Measurements from ENCODE around the gene TPP1. TPM values are rescaled to one million over a fixed set of nuclear protein-coding genes. Genes with fewer than 3 reads are reported as not detected.

The TPP1 gene
- total RNA-seq, 4 donors from 2014 or later = 56.1 to 126 (median 81.9) TPM

DNA sequence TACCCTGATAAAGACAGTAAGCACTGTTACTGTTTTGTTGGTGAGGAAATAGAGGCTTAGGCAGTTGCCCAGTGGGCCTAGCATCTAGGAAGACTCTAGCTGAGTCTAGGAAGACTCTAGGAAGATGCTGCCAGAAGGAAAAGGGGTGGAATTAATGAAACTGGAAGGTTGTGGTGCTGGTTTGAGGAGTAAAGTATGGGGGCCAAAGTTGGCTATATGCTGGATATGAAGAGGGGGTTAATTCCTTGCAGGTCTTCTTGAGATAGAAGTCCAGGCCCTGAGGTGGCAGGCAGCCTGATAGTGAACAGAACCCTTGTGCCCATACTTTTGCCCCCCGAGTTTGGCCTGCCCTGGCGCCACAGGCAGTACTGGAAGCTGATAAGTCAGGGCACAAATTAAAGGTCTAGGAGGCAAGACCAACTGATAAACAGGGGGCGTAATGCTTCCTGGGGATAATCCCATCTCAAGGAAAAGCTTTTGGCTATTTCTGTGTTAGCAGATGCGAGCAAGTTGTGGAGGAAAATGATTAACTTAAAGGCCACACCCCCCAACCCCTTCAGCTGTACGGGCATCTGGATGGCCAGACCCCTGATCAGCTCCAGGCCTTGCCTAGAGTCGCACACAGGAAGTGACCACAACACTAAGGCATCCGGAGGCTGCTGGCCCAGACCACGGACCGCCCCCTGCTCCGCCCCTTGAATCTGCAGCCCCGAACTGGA is 12.6 kb downstream of the TPP1 start:
- Histone ChIP-seq H3K36me3 (peaks cover 31% of the 10 kb centered on the region), H3K27ac (peak overlapping the region; percentile 83), H3K4me3 (peak overlapping the region; percentile 54), H3K27me3 (no peaks in the 10 kb centered on the region), H3K4me1 (peaks cover 67% of the 10 kb centered on the region), H3K9me3 (no peaks in the 10 kb centered on the region)
- WGBS = 13% methylated on average over 11 of the region's 11 CpGs
- TF ChIP-seq POLR2A (IDR thresholded peaks at IDR 0.05) (no peak), EP300 (IDR thresholded peaks at IDR 0.05) (peak; percentile 10), POLR2AphosphoS5 (IDR thresholded peaks at IDR 0.05) (peak in 1 of 3 donors; percentile 44)
- TF ChIP-seq, protein P1, sequence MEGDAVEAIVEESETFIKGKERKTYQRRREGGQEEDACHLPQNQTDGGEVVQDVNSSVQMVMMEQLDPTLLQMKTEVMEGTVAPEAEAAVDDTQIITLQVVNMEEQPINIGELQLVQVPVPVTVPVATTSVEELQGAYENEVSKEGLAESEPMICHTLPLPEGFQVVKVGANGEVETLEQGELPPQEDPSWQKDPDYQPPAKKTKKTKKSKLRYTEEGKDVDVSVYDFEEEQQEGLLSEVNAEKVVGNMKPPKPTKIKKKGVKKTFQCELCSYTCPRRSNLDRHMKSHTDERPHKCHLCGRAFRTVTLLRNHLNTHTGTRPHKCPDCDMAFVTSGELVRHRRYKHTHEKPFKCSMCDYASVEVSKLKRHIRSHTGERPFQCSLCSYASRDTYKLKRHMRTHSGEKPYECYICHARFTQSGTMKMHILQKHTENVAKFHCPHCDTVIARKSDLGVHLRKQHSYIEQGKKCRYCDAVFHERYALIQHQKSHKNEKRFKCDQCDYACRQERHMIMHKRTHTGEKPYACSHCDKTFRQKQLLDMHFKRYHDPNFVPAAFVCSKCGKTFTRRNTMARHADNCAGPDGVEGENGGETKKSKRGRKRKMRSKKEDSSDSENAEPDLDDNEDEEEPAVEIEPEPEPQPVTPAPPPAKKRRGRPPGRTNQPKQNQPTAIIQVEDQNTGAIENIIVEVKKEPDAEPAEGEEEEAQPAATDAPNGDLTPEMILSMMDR (IDR thresholded peaks at IDR 0.05) = no peak
- DNase-seq (ENCODE audit: low spot score in 2 of 2) = peak; percentile 94 to 96

DNA sequence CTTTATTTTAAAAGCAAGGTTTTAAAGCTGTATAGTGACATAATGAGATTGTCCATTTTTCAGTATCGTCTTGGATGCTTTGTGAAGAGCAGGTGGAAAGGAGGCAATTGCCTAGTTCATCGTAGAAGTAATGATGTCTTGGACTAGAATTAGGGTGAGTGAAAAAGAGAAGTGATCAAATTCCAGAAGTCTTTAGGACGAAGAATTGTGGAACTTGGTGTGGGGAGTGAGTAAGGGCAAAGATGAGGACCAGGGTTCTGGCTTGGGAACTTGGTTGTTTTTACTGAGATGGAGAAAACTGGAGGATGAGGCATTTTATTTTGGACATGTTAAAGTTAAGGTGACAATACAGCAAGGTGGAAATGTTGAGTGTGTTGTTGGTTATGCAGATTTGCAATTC is 14.4 kb downstream of the TPP1 start:
- Histone ChIP-seq H3K9me3 (no peaks in the 10 kb centered on the region), H3K4me1 (peaks cover 60% of the 10 kb centered on the region), H3K27me3 (no peaks in the 10 kb centered on the region), H3K27ac (no peak overlapping the region), H3K4me3 (peak overlapping the region; percentile 54), H3K36me3 (peaks cover 37% of the 10 kb centered on the region)
- TF ChIP-seq, protein P1 (IDR thresholded peaks at IDR 0.05) = no peak
- 28% methylated on average over 3 of the region's 3 CpGs for WGBS
- no peak for DNase-seq (ENCODE audit: low spot score in 2 of 2)

DNA sequence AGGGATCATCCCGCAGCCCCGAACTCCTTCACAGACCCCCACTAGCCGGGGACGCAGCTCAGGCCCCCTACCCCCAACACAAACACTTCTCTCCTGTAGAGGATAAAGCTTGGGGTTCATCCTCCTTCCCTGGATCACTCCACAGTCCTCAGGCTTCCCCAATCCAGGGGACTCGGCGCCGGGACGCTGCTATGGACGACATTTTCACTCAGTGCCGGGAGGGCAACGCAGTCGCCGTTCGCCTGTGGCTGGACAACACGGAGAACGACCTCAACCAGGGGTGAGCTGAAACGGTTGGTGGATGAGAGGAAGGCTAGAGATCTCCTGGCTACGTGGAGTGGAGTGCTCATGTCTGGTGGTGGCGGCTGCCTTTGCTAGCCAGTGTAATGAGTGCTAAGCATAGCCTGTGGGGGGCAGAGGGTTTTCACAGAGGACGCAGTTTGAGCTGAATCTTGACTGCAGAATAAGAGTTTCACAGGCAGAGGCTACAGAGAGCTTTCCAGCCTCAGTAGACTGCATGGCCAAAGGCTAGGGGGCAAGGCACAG is 15.1 kb downstream of the TPP1 start:
- DNase-seq (ENCODE audit: low spot score in 2 of 2) = no peak

DNA sequence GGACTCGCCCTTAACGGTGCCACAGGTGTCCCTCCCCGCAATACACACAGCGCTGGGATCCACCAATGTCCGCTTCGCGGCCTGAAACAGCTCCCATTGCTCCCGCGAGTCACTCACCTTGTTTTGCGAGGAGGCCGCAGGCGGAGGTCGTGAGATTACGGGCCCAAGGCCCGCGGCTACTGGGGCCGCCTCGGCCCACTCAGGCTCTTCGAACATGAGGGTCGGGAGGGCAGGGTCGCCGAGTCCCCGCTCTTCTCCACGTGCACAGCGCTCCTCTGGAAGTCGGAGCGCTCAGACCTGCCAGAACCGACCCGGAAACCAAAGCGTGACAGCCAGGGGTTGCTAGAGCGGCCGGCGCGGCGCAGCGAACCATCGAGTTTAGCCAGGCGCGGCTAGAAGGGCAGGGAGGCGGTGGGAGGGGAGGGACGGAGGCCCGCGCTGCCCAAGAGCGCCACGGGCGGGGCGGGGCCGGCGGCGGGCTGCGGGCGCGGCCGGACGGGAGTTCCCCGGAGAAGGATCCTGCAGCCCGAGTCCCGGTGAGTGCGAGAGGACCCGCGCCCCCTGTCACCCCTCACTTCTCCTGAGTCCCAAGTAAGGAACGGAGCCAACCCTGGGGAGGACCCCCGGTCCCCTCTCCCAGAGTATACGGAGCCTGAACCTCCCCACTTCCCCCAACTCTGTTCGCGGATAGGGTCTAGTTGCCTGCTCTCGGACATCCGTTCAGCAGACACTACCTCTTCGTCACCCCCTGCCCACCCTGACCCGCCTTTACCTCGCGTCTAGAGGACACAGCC is 15.7 kb downstream of the TPP1 start, which contains the start of the genes ILK and RRP8:
TSS of gene ILK (plus strand) at position 488 of the 794 bp plus-strand sequence. CDS start 498 bp downstream, outside the sequence.
TSS of gene RRP8 (minus strand) at position 330 of the 794 bp plus-strand sequence. CDS start at position 216, 114 bp downstream.
- Histone ChIP-seq H3K36me3 (peaks cover 37% of the 10 kb centered on the region), H3K27ac (peak within 1 kb of the TSS; percentile 89), H3K27me3 (no peaks in the 10 kb centered on the region), H3K4me1 (peaks cover 60% of the 10 kb centered on the region), H3K4me3 (peak within 1 kb of the TSS; percentile 54), H3K9me3 (no peaks in the 10 kb centered on the region)
- TF ChIP-seq, protein P1 (IDR thresholded peaks at IDR 0.05) = peak in 1 of 2 donors; percentile 34
- TF ChIP-seq EP300 (IDR thresholded peaks at IDR 0.05) (no peak), POLR2AphosphoS5 (IDR thresholded peaks at IDR 0.05) (peak in 1 of 3 donors; percentile 39), POLR2A (IDR thresholded peaks at IDR 0.05) (peak; percentile 28 to 59)
- WGBS = 0% methylated on average over 28 of the region's 72 CpGs
- peak; percentile 94 to 95 for DNase-seq (ENCODE audit: low spot score in 2 of 2)

More for the DNA sequence above, 15.1 kb downstream of the TPP1 start:
- TF ChIP-seq POLR2AphosphoS5 (IDR thresholded peaks at IDR 0.05) (no peak), POLR2A (IDR thresholded peaks at IDR 0.05) (no peak), EP300 (IDR thresholded peaks at IDR 0.05) (no peak)
- TF ChIP-seq, protein P1 (IDR thresholded peaks at IDR 0.05) = no peak
- Histone ChIP-seq H3K27me3 (no peaks in the 10 kb centered on the region), H3K4me3 (peak overlapping the region; percentile 54), H3K4me1 (peaks cover 60% of the 10 kb centered on the region), H3K9me3 (no peaks in the 10 kb centered on the region), H3K27ac (peak overlapping the region; percentile 89), H3K36me3 (peaks cover 37% of the 10 kb centered on the region)
- 0% methylated on average over 9 of the region's 20 CpGs for whole genome bisulfite sequencing
